Aorta (tissue), 5 donors: ENCODE results near the gene DEK. TPM values are rescaled to one million over a fixed set of nuclear protein-coding genes. Genes with fewer than 3 reads are reported as not detected.
"Not testable (repeated sequence)": the region's sequence is repeated elsewhere in the genome, so short reads cannot be mapped to it uniquely, and the experiment has no call there.

Experiments
- ATAC-seq: fragments of 200-7000 bp; cut with Tn5 transposase; one replicate; pipeline ENCODE4 v1.9.1; 2022; ENCODE audit warnings: moderate library complexity; ENCODE audit not compliant: low FRiP score
- DNase-seq, 2 donors: peaks; one replicate each; pipeline ENCODE4 v3.0.0-alpha.2; 2020
- H3K27ac ChIP-seq, 2 donors: one replicate each; pipeline ENCODE4 v1.5.1; 2013; ENCODE audit warnings: low read length in 2 of 2, mild to moderate bottlenecking in 2 of 2, moderate library complexity in 2 of 2, control low read depth in 1 of 2, inconsistent platforms in 1 of 2, low read depth in 1 of 2
- H3K27me3 ChIP-seq, 2 donors: one replicate each; pipeline ENCODE4 v1.6.1; 2013; ENCODE audit warnings: control low read depth in 1 of 2, low read length in 1 of 2, mild to moderate bottlenecking in 1 of 2, moderate library complexity in 1 of 2; ENCODE audit not compliant: insufficient read depth in 2 of 2, control insufficient read depth in 1 of 2
- H3K36me3 ChIP-seq, 2 donors: one replicate each; pipeline ENCODE4 v1.6.1; 2013; ENCODE audit warnings: control low read depth in 1 of 2, low read length in 1 of 2, mild to moderate bottlenecking in 1 of 2; ENCODE audit not compliant: insufficient read depth in 2 of 2, control insufficient read depth in 1 of 2
- H3K4me1 ChIP-seq, 2 donors: one replicate each; pipeline ENCODE4 v1.6.1; 2013; ENCODE audit warnings: low read length in 2 of 2, control low read depth in 1 of 2, mild to moderate bottlenecking in 1 of 2, moderate library complexity in 1 of 2; ENCODE audit not compliant: insufficient read depth in 2 of 2, control insufficient read depth in 1 of 2
- H3K4me3 ChIP-seq, 2 donors: one replicate each; pipeline ENCODE4 v1.5.1; 2013; ENCODE audit warnings: low read length in 2 of 2, control low read depth in 1 of 2, mild to moderate bottlenecking in 1 of 2
- H3K9me3 ChIP-seq: one replicate; pipeline ENCODE4 v1.6.1; 2013; ENCODE audit warnings: mild to moderate bottlenecking, low read length; ENCODE audit not compliant: control insufficient read depth
- WGBS, 2 donors: extraction: QIAGEN DNeasy Blood & Tissue Kit; methylation state at CpG; one replicate each; pipeline ENCODE4 v1.1.7; 2013; 5-methylcytosine and 5-hydroxymethylcytosine counted together
- intact Hi-C, 2 donors: fragments of 100-400 bp; cut with DNase I; formaldehyde crosslinking; loops; one replicate each; pipeline versions ENCODE4 v1.14.2 to v1.15.0; 2022
- long read RNA-seq, 2 donors: library from polyadenylated mRNA; unstranded; transcript quantifications; one replicate each; pipeline ENCODE4 v2.0.0, GENCODE V29; 2020 to 2021
- polyA plus RNA-seq, 2 donors: library from polyadenylated mRNA; stranded (reverse); fragments of 200-250 nt; gene quantifications; one replicate each; pipeline ENCODE4 v1.2.3, GENCODE V29; 2013
- total RNA-seq, 2 donors: library from RNA; stranded (reverse); fragmentation: NEBNext Ultra II Directional; extraction: Animal tissue kit (Norgen Biotek cat#: 25700); gene quantifications; one replicate each; pipeline ENCODE4 v1.2.1, GENCODE V29; 2021
- donor health status: healthy with polysubstance abuse.
- donor health status: Bipolar disorder and iron deficiency.
- donor health status: DM: no; HTN: no; CAD: no.
- donor health status: DM: no; HTN: no; CAD: no.
- donor health status: DM: yes; HTN: yes; CAD: no.

DEK gene
- 10 to 100 TPM; 73.0 to 77.6 TPM for total RNA-seq
- polyA plus RNA-seq, result 10 to 100 TPM; 61.7 to 83.9 TPM
- long read RNA-seq, donor 1, transcript DEK-202 (11 exons, 3,427 nt), result major isoform, 41 of 88 reads
- long read RNA-seq, donor 1, partial matches to known transcripts, result 35 of 88 reads
- long read RNA-seq, donor 1, other reads (novel, unspliced or antisense), result 11 of 88 reads
- long read RNA-seq, donor 2, transcript DEK-202 (11 exons, 3,427 nt), result major isoform, 20 of 48 reads
- long read RNA-seq, donor 2, partial matches to known transcripts, result 16 of 48 reads
- long read RNA-seq, donor 2, other reads (novel, unspliced or antisense), result 8 of 48 reads

DNA sequence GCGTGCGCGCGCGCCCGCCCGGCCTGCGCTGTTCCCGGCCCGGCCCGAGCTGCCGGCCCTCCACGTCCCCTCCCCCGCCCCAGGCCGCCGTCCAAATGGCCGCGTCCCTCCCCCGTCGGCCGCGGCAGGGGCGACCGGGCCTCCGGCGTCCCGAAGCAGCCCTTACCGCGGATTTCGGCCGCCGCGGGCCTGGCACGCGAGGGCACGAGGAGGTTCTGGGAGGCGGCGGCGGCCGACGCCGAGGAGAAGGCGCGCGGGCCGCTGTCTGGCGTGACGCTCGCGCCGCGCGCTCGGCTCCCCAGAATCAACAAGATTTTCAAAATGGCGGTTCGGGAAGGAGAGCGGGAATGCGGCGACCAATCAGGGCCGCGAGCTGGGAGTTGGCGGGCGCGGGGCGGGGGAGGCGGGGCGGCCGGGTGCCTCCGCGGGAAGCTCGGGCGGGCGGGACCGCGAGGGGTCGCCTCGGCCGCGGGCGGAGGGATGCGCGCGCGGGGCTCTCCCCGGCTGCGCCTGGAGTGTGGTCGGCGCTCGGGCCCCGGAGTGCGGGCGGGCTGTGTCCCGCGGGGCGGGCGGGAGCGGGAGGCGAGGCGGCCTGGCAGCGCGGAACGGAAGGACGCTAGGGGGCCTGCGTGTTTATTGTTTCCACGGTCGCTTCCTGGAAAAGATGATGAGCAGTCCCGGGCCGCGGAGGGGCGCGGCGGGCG is at the start of gene DEK:
Gene DEK, minus strand, starts transcription at position 312 of the 704 bp plus-strand sequence. CDS start 543 bp downstream, outside the sequence.
- no peaks in the 10 kb centered on the region for H3K27me3 ChIP-seq
- DNase-seq (peak; percentile 90 to 95), ATAC-seq (peak; percentile 90)
- 0% methylated on average over 88 to 113 of the region's 113 CpGs for WGBS, 2 donors
- intact Hi-C loops, result loop anchor here in 1 of 2 donors (5.0 kb wide), 2 partner anchors 107 to 1953 kb away; partner anchors contain the start of genes KDM1B and TPMT
- H3K27ac ChIP-seq, result peak within 1 kb of the TSS; percentile 50 to 79
- no peaks in the 10 kb centered on the region for H3K4me1 ChIP-seq
- H3K9me3 ChIP-seq, result no peaks in the 10 kb centered on the region
- H3K36me3 ChIP-seq, result no peaks in the 10 kb centered on the region
- H3K4me3 ChIP-seq, result peak within 1 kb of the TSS; percentile 82 to 90

GRCh38 chr6:18312368-18312767 is 48.0 kb upstream of the DEK start:
- Histone ChIP-seq H3K4me1 (no peaks in the 10 kb centered on the region), H3K27ac (no peak overlapping the region), H3K9me3 (no peaks in the 10 kb centered on the region), H3K4me3 (no peak overlapping the region), H3K27me3 (peaks cover 0 to 2% of the 10 kb centered on the region in 2 donors), H3K36me3 (no peaks in the 10 kb centered on the region)
- ATAC-seq (no peak), DNase-seq (no peak)
- intact Hi-C loops, result no loop called here

DNA sequence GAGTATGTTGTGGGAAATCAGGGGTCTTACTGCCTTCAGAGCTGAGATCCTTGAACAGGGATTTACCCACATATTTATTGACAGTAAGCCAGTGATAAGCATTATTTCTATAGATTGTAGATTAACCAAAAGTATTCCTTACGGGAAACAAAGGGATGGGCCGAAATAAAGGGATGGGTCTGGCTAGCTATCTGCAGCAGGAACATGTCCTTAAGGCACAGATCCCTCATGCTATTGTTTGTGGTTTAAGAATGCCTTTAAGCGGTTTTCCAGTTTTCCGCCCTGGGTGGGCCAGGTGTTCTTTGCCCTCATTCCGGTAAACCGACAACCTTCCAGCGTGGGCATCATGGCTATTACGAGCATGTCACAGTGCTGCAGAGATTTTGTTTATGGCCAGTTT is 45.7 kb upstream of the DEK start:
- DNase-seq, H3K4me1 ChIP-seq, H3K9me3 ChIP-seq, H3K27ac ChIP-seq, H3K36me3 ChIP-seq, intact Hi-C loops, ATAC-seq, H3K27me3 ChIP-seq, H3K4me3 ChIP-seq: not testable (repeated sequence)
- 73 to 82% methylated on average over 8 of the region's 8 CpGs for WGBS, 2 donors

DNA sequence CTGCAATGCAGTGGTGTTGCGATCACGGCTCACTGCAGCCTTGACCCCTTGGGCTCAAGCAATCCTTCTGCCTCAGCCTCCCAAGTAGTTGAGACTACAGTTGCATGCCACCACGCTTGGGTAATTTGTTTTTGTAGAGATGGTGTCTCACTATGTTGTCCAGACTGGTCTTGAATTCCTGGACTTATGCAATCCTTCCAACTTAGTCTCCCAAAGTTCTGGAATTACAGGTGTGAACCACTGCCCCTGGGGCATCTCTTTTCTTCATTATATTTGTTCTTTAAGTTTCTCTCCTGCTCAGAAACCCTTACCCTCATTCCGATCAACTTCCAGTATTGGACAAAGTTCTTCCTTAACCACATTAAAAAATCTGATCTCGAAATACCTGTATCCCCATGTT is 44.7 kb upstream of the DEK start:
- no peak for DNase-seq
- intact Hi-C loops, result no loop called here
- no peak for ATAC-seq
- 95 to 97% methylated on average over 5 of the region's 5 CpGs for WGBS, 2 donors
- H3K27me3 ChIP-seq, result peaks cover 0 to 2% of the 10 kb centered on the region in 2 donors
- no peaks in the 10 kb centered on the region for H3K4me1 ChIP-seq
- no peak overlapping the region for H3K4me3 ChIP-seq
- no peaks in the 10 kb centered on the region for H3K9me3 ChIP-seq
- no peaks in the 10 kb centered on the region for H3K36me3 ChIP-seq
- no peak overlapping the region for H3K27ac ChIP-seq

DNA sequence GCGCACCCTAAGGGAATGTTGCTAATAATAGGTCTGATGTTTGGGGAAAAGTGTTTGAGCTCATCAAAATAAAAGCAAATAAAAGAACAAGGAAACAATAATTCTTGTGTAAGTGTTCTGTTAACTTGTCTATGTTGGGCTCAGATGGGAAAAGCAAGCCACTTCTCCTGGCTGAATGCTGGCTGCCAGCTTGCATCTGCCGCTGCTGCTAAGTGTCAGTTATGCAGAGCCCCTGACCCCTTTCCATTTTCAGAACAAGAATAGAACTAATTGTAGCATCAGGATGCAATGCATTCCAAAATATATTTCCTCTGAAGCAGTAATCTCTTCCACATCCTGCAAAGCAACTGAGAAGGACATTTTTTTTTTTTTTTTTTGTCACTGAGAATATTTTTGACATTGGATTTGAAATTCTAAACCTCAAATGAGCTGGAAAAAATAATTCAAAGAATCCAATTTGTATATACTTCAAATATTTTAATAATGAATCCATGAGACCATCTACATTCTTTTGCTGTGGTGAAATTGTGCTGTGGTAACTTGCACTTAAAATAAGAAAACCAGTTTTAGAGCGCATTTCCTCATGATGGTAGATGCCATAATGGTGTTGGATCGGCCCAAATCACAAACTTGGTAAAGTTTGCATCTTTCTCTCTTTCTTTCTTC is 43.9 kb upstream of the DEK start:
- WGBS, 2 donors, result 75 to 78% methylated on average over 4 of the region's 4 CpGs
- ATAC-seq (no peak), DNase-seq (no peak)
- Histone ChIP-seq H3K4me1 (no peaks in the 10 kb centered on the region), H3K36me3 (no peaks in the 10 kb centered on the region), H3K27ac (no peak overlapping the region), H3K4me3 (no peak overlapping the region), H3K9me3 (no peaks in the 10 kb centered on the region), H3K27me3 (peaks cover 0 to 2% of the 10 kb centered on the region in 2 donors)
- intact Hi-C loops, result no loop called here

GRCh38 chr6:18306977-18307376 is 42.6 kb upstream of the DEK start:
- WGBS, 2 donors, result 90 to 92% methylated on average over 2 of the region's 2 CpGs
- Histone ChIP-seq H3K9me3 (no peaks in the 10 kb centered on the region), H3K27me3 (peaks cover 0 to 2% of the 10 kb centered on the region in 2 donors), H3K27ac (no peak overlapping the region), H3K4me1 (no peaks in the 10 kb centered on the region), H3K36me3 (no peaks in the 10 kb centered on the region), H3K4me3 (no peak overlapping the region)
- DNase-seq, result no peak
- no peak for ATAC-seq
- intact Hi-C loops, result no loop called here

DNA sequence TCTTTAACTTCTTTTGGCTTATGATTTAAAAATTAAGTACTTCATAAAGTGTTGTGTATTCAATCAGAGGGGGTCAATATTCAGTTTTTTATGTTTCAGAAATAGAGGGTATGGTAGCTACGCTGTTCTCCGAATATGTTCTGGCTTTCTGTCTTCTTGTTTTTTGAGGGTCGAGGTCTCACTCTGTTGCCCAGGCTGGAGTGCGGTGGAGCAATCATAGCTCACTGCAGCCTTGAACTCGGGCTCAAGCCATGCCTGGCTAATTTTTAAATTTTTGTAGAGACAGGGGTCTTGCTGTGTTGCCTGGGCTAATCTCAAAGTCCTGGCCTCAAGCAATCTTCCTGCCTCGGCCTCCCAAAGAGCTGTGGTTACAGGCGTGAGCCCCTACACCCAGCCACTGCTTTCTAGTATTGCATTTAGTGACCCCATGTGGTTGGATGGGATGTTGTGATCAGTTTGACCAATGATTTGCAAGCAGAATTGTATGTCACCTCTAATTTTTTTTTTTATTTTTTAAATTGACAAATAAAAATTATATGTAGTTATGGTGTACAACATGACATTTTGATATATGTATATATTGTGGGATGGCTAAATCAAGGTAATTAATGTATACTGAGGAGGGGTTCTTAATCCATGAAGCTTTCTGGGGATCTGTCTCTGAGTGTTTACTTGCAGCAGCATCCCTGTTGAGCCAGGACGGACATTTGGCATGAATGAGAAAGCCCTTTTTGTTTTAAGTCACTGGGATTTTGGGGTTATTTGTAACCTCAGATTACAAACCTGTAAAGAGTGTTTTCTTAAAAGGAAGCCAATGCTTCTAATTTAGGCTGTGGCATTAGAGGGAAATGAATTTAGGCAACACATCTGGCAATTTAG is 38.5 kb upstream of the DEK start:
- H3K9me3 ChIP-seq, result no peaks in the 10 kb centered on the region
- H3K4me1 ChIP-seq, result no peaks in the 10 kb centered on the region
- no peaks in the 10 kb centered on the region for H3K36me3 ChIP-seq
- DNase-seq, result no peak
- 80 to 82% methylated on average over 8 of the region's 8 CpGs for whole genome bisulfite sequencing, 2 donors
- no peaks in the 10 kb centered on the region for H3K27me3 ChIP-seq
- intact Hi-C loops, result no loop called here
- H3K4me3 ChIP-seq, result no peak overlapping the region
- no peak for ATAC-seq
- no peak overlapping the region for H3K27ac ChIP-seq
